ENCODE measurements around the gene ADCY7. TPM values are rescaled to one million over a fixed set of nuclear protein-coding genes. Genes with fewer than 3 reads are reported as not detected.

ADCY7 gene
- total RNA-seq, 6 experiments from 2014 or later = 2.5 to 10.2 (median 6.5) TPM

- Histone ChIP-seq H3K27ac (no peak overlapping the region), H3K36me3 (no peaks in the 10 kb centered on the region), H3K27me3 (no peaks in the 10 kb centered on the region), H3K4me3 (no peak overlapping the region), H3K9me3 (no peaks in the 10 kb centered on the region), H3K4me1 (peaks cover 0 to 5% (median 0%) of the 10 kb centered on the region in 4 donors)
- DNase-seq = no peak
- WGBS (ENCODE audit: insufficient coverage, low coverage, low lambda C conversion rate, missing lambda C conversion rate) = no CpG with 5 or more reads among the region's 6 CpGs
- ATAC-seq = no peak
- intact Hi-C loops (cut with DNase I) = no loop called here
- no peak for TF ChIP-seq CTCF (IDR thresholded peaks at IDR 0.05)
- no peak for TF ChIP-seq POLR2A (IDR thresholded peaks at IDR 0.05)
Measured at GRCh38 chr16:50290856-50291255, 24.5 kb downstream of the ADCY7 start.

GRCh38 chr16:50291719-50292565 lies 25.6 kb downstream of the ADCY7 start:
- ATAC-seq (peak in 3 of 4 donors; percentile 19 to 84 (median 38)), DNase-seq (peak in 1 of 3 donors; percentile 17)
- intact Hi-C loops (cut with DNase I) = no loop called here
- WGBS (ENCODE audit: insufficient coverage, low coverage, low lambda C conversion rate, missing lambda C conversion rate) = 0% methylated on average over 1 of the region's 26 CpGs
- no peaks in the 10 kb centered on the region for H3K9me3 ChIP-seq
- H3K27ac ChIP-seq = no peak overlapping the region
- peaks cover 0 to 5% (median 0%) of the 10 kb centered on the region in 4 donors for H3K4me1 ChIP-seq
- H3K36me3 ChIP-seq = no peaks in the 10 kb centered on the region
- no peak overlapping the region for H3K4me3 ChIP-seq
- H3K27me3 ChIP-seq = no peaks in the 10 kb centered on the region
- no peak for TF ChIP-seq CTCF (IDR thresholded peaks at IDR 0.05)
- no peak for TF ChIP-seq POLR2A (IDR thresholded peaks at IDR 0.05)

- no peaks in the 10 kb centered on the region for H3K36me3 ChIP-seq
- ATAC-seq (no peak), DNase-seq (no peak)
- intact Hi-C loops (cut with DNase I) = no loop called here
- H3K9me3 ChIP-seq = no peaks in the 10 kb centered on the region
- no peaks in the 10 kb centered on the region for H3K27me3 ChIP-seq
- 80% methylated on average over 1 of the region's 12 CpGs for WGBS (ENCODE audit: insufficient coverage, low coverage, low lambda C conversion rate, missing lambda C conversion rate)
- no peak for TF ChIP-seq CTCF (IDR thresholded peaks at IDR 0.05)
- TF ChIP-seq POLR2A (IDR thresholded peaks at IDR 0.05) = no peak
- H3K4me1 ChIP-seq = peaks cover 0 to 5% (median 0%) of the 10 kb centered on the region in 4 donors
- H3K27ac ChIP-seq = no peak overlapping the region
- H3K4me3 ChIP-seq = no peak overlapping the region
Measured at GRCh38 chr16:50292566-50292948, 26.2 kb downstream of the ADCY7 start.

- Histone ChIP-seq H3K27me3 (no peaks in the 10 kb centered on the region), H3K4me3 (no peak overlapping the region), H3K9me3 (no peaks in the 10 kb centered on the region), H3K36me3 (no peaks in the 10 kb centered on the region), H3K4me1 (peaks cover 0 to 5% (median 0%) of the 10 kb centered on the region in 4 donors), H3K27ac (no peak overlapping the region)
- peak in 1 of 3 donors; percentile 13 for DNase-seq
- no peak for ATAC-seq
- no CpG with 5 or more reads among the region's 20 CpGs for WGBS (ENCODE audit: insufficient coverage, low coverage, low lambda C conversion rate, missing lambda C conversion rate)
- intact Hi-C loops (cut with DNase I) = no loop called here
- no peak for TF ChIP-seq POLR2A (IDR thresholded peaks at IDR 0.05)
- no peak for TF ChIP-seq CTCF (IDR thresholded peaks at IDR 0.05)
Measured at GRCh38 chr16:50293041-50293783, 26.9 kb downstream of the ADCY7 start.

Measured in right lobe of liver (tissue), 6 donors.